Thyroid gland (tissue), 4 donors: ENCODE measurements around the gene OAS1.

Experiments used
- CTCF ChIP-seq, 6 experiments: fragments of 200-600 bp in 3 of 6; fragments of 450-650 bp in 3 of 6; sonication (generic) in 3 of 6; IDR thresholded peaks; one replicate each; pipeline ENCODE4 v1.5.1; 2016 to 2019; ENCODE audit warnings: antibody characterized with exemption in 6 of 6, mild to moderate bottlenecking in 2 of 6, inconsistent platforms in 1 of 6, moderate library complexity in 1 of 6
- POLR2A ChIP-seq, 2 donors: fragments of 450-650 bp; IDR thresholded peaks; one replicate each; pipeline ENCODE4 v1.6.1; 2017; ENCODE audit warnings: antibody characterized with exemption in 2 of 2, mild to moderate bottlenecking in 2 of 2, moderate library complexity in 1 of 2

DNA sequence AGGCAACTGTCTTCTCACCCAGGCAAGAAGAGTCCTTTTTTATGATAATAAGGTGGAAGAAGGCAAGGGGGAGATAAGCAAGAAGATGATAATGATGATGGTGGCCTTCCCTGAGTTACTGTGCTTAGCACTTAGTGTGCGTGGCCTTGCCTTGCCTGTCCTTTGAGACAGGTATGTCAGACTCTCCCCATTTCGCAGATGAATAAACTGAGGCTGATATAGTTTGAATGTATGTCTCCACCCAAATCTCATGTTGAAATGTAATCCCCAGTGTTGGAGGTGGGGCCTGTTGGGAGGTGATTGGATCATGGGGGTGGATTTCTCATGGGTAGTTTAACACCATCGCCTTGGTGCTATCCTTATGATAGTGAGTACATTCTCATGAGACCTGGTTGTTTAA lies 23.0 kb downstream of the OAS1 start:
- TF ChIP-seq POLR2A (IDR thresholded peaks at IDR 0.05) (no peak), CTCF (IDR thresholded peaks at IDR 0.05) (no peak)
